Ascending aorta (tissue), 2 donors: ENCODE results near the gene CEBPG. TPM values are rescaled to one million over a fixed set of nuclear protein-coding genes. Genes with fewer than 3 reads are reported as not detected.

ENCODE experiments used
- DNase-seq, 2 donors: peaks; one replicate each; pipeline ENCODE4 v3.0.0-alpha.2; 2019; ENCODE audit warnings: low spot score in 2 of 2
- H3K27ac ChIP-seq, 2 donors: fragments of 200-600 bp; sonication (generic); one replicate each; pipeline ENCODE4 v1.5.1; 2016 to 2017; ENCODE audit warnings: mild to moderate bottlenecking in 1 of 2
- H3K27me3 ChIP-seq: fragments of 200-600 bp; sonication (generic); one replicate; pipeline ENCODE4 v1.5.1; 2017
- H3K36me3 ChIP-seq, 2 donors: fragments of 200-600 bp; sonication (generic); one replicate each; pipeline ENCODE4 v1.5.1; 2016
- H3K4me1 ChIP-seq, 2 donors: fragments of 200-600 bp; sonication (generic); one replicate each; pipeline ENCODE4 v1.5.1; 2016 to 2017; ENCODE audit warnings: mild to moderate bottlenecking in 1 of 2
- H3K4me3 ChIP-seq, 2 donors: fragments of 200-600 bp; sonication (generic); one replicate each; pipeline ENCODE4 v1.5.1; 2016 to 2017; ENCODE audit warnings: mild to moderate bottlenecking in 1 of 2
- H3K9me3 ChIP-seq, 2 donors: fragments of 200-600 bp; sonication (generic); one replicate each; pipeline ENCODE4 v1.5.1; 2016
- CTCF ChIP-seq, 3 experiments: fragments of 200-600 bp in 2 of 3; fragments of 450-650 bp in 1 of 3; sonication (generic) in 2 of 3; IDR thresholded peaks; one replicate each; pipeline ENCODE4 v1.5.1; 2016 to 2019; ENCODE audit warnings: antibody characterized with exemption in 3 of 3, mild to moderate bottlenecking in 1 of 3, moderate library complexity in 1 of 3
- intact Hi-C: fragments of 100-400 bp; cut with DNase I; formaldehyde crosslinking; loops from one replicate; pipeline ENCODE4 v1.15.1; 2023
- total RNA-seq: library from RNA; depleted of rRNA; stranded (reverse); fragments of >200 nt; gene quantifications from one replicate; pipeline ENCODE4 v1.1.0, GENCODE V29; 2016

The CEBPG gene
- total RNA-seq, 1 donor from 2014 or later: 21.9 TPM

- Histone ChIP-seq H3K4me3 (no peak overlapping the region), H3K9me3 (no peaks in the 10 kb centered on the region), H3K4me1 (peaks cover 0 to 11% of the 10 kb centered on the region in 2 donors), H3K27ac (no peak overlapping the region), H3K27me3 (no peaks in the 10 kb centered on the region), H3K36me3 (no peaks in the 10 kb centered on the region)
- no peak for TF ChIP-seq CTCF (IDR thresholded peaks at IDR 0.05)
- DNase-seq: no peak
- intact Hi-C loops: loop anchor here (10.0 kb wide), 1 partner anchor 255 kb away; no protein-coding TSS in a partner anchor
These were observed 26.5 kb downstream of the CEBPG start for GRCh38 chr19:33399745-33400681.

- Histone ChIP-seq H3K27me3 (no peaks in the 10 kb centered on the region), H3K36me3 (no peaks in the 10 kb centered on the region), H3K9me3 (no peaks in the 10 kb centered on the region), H3K27ac (no peak overlapping the region), H3K4me1 (peaks cover 0 to 5% of the 10 kb centered on the region in 2 donors), H3K4me3 (no peak overlapping the region)
- DNase-seq: no peak
- intact Hi-C loops: loop anchor here (10.0 kb wide), 1 partner anchor 256 kb away; no protein-coding TSS in a partner anchor
- no peak for TF ChIP-seq CTCF (IDR thresholded peaks at IDR 0.05)
These were observed 27.6 kb downstream of the CEBPG start for GRCh38 chr19:33400856-33401682.

GRCh38 chr19:33401683-33402420, 28.3 kb downstream of the CEBPG start:
- H3K4me3 ChIP-seq: no peak overlapping the region
- H3K36me3 ChIP-seq: no peaks in the 10 kb centered on the region
- intact Hi-C loops: loop anchor here (10.0 kb wide), 1 partner anchor 257 kb away; no protein-coding TSS in a partner anchor
- no peaks in the 10 kb centered on the region for H3K9me3 ChIP-seq
- no peak overlapping the region for H3K27ac ChIP-seq
- TF ChIP-seq CTCF (IDR thresholded peaks at IDR 0.05): no peak
- no peak for DNase-seq
- no peaks in the 10 kb centered on the region for H3K27me3 ChIP-seq
- H3K4me1 ChIP-seq: peaks cover 0 to 3% of the 10 kb centered on the region in 2 donors

GRCh38 chr19:33402421-33403220, 29.1 kb downstream of the CEBPG start:
- no peaks in the 10 kb centered on the region for H3K27me3 ChIP-seq
- intact Hi-C loops: loop anchor here (10.0 kb wide), 1 partner anchor 258 kb away; no protein-coding TSS in a partner anchor
- DNase-seq: no peak
- H3K36me3 ChIP-seq: no peaks in the 10 kb centered on the region
- H3K9me3 ChIP-seq: no peaks in the 10 kb centered on the region
- no peaks in the 10 kb centered on the region for H3K4me1 ChIP-seq
- no peak for TF ChIP-seq CTCF (IDR thresholded peaks at IDR 0.05)
- no peak overlapping the region for H3K27ac ChIP-seq
- H3K4me3 ChIP-seq: no peak overlapping the region
